SW480 (cell line): ENCODE measurements around the gene MPRIP.

ENCODE experiments used
- DNase-seq: peaks from one replicate; pipeline ENCODE4 v3.0.0-alpha.2; 2016; ENCODE audit warnings: low spot score

The MPRIP gene

GRCh38 chr17:17071531-17072360 is 29.5 kb downstream of the MPRIP start:
- DNase-seq = peak; percentile 64

GRCh38 chr17:17072546-17072945 is 30.3 kb downstream of the MPRIP start:
- DNase-seq = no peak

- peak; percentile 77 for DNase-seq
These were observed 30.8 kb downstream of the MPRIP start for GRCh38 chr17:17073030-17073564.

GRCh38 chr17:17073581-17074403 is 31.5 kb downstream of the MPRIP start:
- DNase-seq = no peak

- no peak for DNase-seq
These were observed 33.0 kb downstream of the MPRIP start for GRCh38 chr17:17075125-17075781.

GRCh38 chr17:17076066-17076465 is 33.8 kb downstream of the MPRIP start:
- no peak for DNase-seq

GRCh38 chr17:17077101-17077500 is 34.8 kb downstream of the MPRIP start:
- no peak for DNase-seq

- peak; percentile 16 for DNase-seq
These were observed 35.8 kb downstream of the MPRIP start for GRCh38 chr17:17077861-17078732.

GRCh38 chr17:17078832-17079231 is 36.6 kb downstream of the MPRIP start:
- DNase-seq = no peak

GRCh38 chr17:17079336-17079735 is 37.1 kb downstream of the MPRIP start:
- no peak for DNase-seq

- DNase-seq = no peak
These were observed 37.5 kb downstream of the MPRIP start for GRCh38 chr17:17079761-17080160.

- DNase-seq = no peak
These were observed 37.9 kb downstream of the MPRIP start for GRCh38 chr17:17080181-17080631.

GRCh38 chr17:17080781-17081180 is 38.5 kb downstream of the MPRIP start:
- DNase-seq = no peak

GRCh38 chr17:17081304-17081940 is 39.2 kb downstream of the MPRIP start:
- DNase-seq = no peak

- no peak for DNase-seq
These were observed 40.6 kb downstream of the MPRIP start for GRCh38 chr17:17082878-17083277.

- no peak for DNase-seq
These were observed 42.1 kb downstream of the MPRIP start for GRCh38 chr17:17084317-17084835.

- no peak for DNase-seq
These were observed 42.7 kb downstream of the MPRIP start for GRCh38 chr17:17084941-17085340.

GRCh38 chr17:17086585-17086984 is 44.3 kb downstream of the MPRIP start:
- DNase-seq = no peak

GRCh38 chr17:17087424-17088015 is 45.3 kb downstream of the MPRIP start:
- no peak for DNase-seq

- no peak for DNase-seq
These were observed 45.8 kb downstream of the MPRIP start for GRCh38 chr17:17088086-17088485.
